TTC549 (cell line): ENCODE results near the gene FAM118B.
"Not testable (repeated sequence)": the region's sequence is repeated elsewhere in the genome, so short reads cannot be mapped to it uniquely, and the experiment has no call there.

Experiments used
- FAIRE-seq: peaks from 2 replicates; lab custom pipeline; 2012; peaks lifted over from hg19 to GRCh38; lab: Jason Lieb, UNC

The FAM118B gene

DNA sequence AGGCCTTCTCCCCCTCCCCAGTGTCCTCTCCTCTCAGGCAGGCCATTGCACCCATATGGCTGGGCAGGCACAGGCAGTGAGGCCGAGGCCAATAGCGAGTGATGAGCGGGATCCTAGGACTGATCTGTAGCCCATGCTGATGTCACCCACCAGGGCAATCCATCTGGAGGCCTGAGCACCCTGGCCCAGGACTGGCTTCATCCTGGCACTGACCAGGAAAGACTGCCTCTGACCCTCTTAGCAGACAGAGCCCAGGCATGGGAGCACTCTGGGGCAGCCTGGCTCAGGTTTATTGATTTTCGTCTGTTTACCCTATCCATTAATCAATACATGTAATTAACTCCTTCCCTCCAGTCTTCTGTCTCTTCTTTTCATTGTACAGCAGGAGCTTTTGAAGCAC lies 66.2 kb downstream of the FAM118B start:
- FAIRE-seq, result no peak

- no peak for FAIRE-seq
Observed at GRCh38 chr11:126279191-126279590, 67.6 kb downstream of the FAM118B start.

DNA sequence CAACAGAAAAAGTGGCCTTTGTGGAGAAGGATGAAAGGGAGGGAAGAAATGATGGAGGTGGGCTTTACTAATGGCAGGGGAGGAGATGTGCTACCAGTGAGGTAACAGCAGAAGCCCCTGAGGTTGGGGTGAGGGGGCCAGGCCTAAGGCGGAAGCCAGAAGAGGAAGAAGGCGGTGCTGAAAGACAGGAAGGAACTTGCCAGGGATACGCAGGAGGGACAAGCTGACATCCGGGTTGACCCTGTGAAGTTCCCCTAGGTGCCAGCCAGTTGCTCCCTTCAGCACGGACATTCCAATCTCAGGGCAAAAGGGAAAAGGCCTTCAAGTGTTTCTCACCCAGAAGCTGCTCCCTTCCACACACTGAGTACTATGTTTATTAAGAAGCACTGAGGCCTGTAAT lies 69.0 kb downstream of the FAM118B start:
- FAIRE-seq, result no peak

- no peak for FAIRE-seq
Observed at GRCh38 chr11:126281245-126281644, 69.7 kb downstream of the FAM118B start.

DNA sequence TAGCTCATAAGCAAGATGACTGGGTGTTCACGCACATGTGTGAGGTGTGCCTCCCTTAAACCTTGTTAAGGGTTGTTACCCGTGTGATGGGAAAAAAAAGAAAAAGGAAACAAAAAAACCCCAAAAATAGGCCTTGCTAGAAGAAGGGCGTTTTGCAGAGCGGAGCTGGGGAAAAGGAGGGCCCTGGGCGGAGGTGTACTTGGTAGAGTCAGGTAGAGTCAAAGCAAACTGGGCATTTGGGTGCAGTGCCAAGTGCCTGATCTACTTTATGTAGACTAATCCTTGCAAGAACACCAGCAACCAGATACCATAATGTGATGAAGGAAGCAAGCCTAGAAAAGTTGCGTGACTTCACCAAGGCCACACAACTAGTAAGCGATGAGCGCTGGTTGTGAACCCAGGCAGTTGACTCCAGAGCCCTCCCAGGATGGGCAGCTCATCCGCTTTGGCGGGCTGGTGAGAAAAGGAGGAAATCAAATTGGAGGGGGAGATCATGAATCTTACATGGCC lies 70.1 kb downstream of the FAM118B start:
- no peak for FAIRE-seq

DNA sequence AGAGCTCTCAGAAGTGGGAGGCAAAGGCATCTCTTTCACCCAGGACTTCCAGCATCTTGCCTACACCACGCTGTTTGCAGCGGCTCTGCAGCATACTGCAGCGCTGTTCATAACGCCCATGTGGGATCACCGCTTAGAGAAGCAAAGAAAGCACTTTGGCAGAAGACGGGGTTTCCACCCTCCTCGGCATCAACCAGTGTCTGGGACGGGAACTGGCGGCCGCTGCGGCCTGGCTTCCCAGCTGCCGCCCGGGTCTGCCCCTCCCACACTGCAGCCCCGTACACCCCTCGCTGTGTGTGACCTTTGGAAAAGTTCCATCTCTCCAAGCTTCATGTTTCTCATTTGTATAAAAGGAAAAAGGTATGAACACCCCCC lies 70.8 kb downstream of the FAM118B start:
- no peak for FAIRE-seq

- no peak for FAIRE-seq
Observed at GRCh38 chr11:126282736-126283591, 71.4 kb downstream of the FAM118B start, which contains the start of gene TIRAP. Gene TIRAP, plus strand, starts transcription at chr11:126283093. Its CDS starts 7,802 bp downstream, at chr11:126290895.

DNA sequence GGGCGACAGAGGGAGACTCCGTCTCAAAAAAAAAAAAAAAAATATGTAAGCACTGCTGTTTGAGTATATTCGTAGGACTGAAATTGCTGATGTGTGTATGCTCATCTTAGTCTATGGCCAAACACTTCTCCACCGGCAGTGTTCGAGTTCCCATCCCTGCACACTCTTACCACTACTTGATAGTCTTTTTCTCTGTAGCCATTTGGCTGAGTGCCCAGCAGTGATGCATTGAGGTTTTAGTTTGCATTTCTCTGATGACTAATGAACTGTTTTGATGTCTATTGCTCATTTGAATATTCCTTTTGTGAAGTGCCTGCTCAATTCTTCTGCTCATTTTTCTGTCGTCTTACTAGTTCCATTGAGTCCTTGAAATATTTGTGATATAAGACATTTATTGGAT lies 73.2 kb downstream of the FAM118B start:
- no peak for FAIRE-seq

- no peak for FAIRE-seq
Observed at GRCh38 chr11:126288237-126288636, 76.7 kb downstream of the FAM118B start.

- FAIRE-seq, result no peak
Observed at GRCh38 chr11:126290887-126291286, 79.3 kb downstream of the FAM118B start.

DNA sequence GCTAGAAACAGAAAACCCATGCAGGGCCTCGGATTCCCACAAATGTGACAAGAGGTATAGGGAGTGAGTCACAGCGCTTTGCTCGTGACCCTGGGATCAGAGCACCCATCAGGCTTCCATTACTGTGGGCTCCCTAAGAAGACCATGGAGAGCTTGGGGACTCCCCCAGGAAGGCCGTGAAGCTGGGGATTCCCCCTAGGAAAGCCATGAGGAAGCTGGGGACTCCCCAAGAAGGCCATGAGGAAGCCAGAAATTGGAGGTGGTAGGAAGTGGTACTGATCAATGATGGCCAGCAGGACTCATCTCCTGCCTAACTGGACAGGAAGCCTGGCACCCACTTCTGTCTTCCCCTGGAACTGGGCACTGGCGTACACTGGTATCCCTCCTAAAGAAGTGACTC lies 82.1 kb downstream of the FAM118B start:
- no peak for FAIRE-seq

GRCh38 chr11:126297004-126297403 lies 85.4 kb downstream of the FAM118B start:
- no peak for FAIRE-seq

DNA sequence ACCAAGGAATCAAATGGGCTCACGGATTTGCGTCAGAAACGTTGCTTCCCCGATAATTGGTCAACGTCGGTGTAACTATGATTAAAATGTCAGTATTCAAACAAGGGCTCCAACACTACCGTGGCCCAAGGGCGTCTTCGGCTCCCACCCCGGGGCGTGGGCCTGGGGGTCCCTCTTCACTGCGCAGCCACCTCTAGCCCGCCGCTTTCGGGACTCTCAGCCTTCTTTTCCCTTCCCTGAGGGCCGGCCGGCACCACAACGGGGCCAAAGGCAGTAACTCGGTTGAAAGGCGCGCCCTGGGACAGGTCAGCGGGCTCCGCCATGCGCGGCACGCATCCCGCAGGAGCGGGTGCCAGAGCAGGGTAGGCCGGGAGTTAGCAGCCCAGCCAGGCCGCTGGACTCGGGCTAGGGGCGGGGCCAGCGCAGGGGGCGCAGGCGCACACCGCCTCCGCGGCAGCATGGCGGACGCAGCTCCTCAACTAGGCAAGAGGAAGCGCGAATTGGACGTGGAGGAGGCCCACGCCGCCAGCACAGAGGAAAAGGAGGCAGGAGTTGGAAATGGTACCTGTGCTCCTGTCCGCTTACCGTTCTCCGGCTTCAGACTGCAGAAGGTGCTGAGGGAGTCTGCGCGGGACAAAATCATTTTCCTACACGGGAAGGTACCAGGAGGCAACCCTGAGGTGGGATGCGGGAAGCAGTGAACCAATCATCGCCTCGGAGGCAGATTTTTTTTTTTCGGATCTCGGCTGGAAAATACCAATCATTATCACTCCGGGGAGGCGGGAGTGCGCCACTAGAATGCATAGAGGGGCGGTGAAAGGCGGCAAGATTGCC lies 92.3 kb downstream of the FAM118B start, which contains the start of gene DCPS:
DCPS (plus strand) TSS at position 438 of the 834 bp plus-strand sequence; CDS start at position 459, 21 bp downstream.
- FAIRE-seq, result no peak

DNA sequence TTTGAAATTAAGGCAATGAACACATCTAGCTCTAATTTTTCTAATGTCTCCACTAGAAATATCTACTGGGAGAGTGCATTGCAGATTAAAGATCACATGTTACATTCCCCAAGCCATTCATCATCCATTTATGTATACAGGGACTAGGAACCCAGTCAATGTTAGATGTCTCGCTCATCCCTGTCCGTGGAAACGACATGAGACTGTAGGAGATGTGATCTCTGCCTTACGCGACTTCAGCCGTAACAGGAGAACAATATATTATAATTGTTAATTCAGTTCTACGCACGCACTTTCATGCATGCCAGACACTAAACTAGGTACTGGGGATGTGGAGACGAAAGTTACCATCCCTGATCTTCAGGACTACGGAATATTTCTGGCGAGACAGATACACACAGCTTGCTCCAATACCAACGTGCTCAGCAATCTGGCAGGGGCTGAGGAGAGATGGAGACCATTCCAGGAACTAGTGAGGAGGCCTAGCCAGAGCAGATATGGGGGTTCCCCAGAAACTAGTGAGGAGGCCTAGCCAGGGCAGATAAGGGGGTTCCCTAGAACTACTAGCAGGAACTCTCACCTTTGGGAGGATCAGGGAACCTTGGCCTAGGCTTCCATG lies 93.0 kb downstream of the FAM118B start:
- FAIRE-seq, result no peak

- no peak for FAIRE-seq
Observed at GRCh38 chr11:126305699-126306098, 94.1 kb downstream of the FAM118B start.

- FAIRE-seq, result no peak
Observed at GRCh38 chr11:126307706-126308105, 96.1 kb downstream of the FAM118B start.

DNA sequence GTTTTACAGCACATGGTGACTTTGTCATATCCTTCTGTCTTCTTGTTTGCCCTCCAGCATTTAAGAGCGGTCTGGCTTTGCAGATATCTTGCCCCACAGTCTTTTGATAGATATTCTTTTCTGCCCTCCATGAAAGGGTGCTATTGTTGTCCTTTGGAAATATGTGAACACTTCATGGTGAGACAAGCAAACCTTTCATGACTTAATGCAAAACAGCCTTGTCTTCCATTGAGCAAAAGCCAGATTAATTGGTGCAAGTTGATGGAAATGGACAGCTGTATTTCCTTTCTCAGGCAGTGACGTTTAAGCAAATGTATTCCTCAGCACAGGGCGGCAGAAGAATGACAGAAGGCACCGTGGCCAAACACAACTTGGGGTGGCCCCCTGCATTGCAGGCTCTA lies 96.7 kb downstream of the FAM118B start:
- no peak for FAIRE-seq

GRCh38 chr11:126308771-126309170 lies 97.2 kb downstream of the FAM118B start:
- not testable (repeated sequence) for FAIRE-seq

- no peak for FAIRE-seq
Observed at GRCh38 chr11:126310200-126310991, 98.8 kb downstream of the FAM118B start.

DNA sequence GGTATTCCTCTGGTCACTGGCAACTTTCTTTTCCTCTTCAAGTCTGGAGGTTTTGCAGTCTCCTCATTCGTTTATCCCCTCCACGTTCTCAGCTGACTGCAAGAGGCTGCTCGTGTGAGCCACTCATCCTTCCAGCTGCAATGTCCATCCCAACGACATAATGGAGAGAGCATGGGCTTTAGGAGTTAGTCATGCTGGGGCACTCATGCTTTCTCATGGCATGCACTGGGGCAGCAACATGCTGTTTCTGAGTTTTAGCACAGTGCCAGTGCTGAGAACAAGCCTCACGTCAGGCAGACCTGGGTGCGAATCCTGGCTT lies 99.4 kb downstream of the FAM118B start:
- FAIRE-seq, result no peak

DNA sequence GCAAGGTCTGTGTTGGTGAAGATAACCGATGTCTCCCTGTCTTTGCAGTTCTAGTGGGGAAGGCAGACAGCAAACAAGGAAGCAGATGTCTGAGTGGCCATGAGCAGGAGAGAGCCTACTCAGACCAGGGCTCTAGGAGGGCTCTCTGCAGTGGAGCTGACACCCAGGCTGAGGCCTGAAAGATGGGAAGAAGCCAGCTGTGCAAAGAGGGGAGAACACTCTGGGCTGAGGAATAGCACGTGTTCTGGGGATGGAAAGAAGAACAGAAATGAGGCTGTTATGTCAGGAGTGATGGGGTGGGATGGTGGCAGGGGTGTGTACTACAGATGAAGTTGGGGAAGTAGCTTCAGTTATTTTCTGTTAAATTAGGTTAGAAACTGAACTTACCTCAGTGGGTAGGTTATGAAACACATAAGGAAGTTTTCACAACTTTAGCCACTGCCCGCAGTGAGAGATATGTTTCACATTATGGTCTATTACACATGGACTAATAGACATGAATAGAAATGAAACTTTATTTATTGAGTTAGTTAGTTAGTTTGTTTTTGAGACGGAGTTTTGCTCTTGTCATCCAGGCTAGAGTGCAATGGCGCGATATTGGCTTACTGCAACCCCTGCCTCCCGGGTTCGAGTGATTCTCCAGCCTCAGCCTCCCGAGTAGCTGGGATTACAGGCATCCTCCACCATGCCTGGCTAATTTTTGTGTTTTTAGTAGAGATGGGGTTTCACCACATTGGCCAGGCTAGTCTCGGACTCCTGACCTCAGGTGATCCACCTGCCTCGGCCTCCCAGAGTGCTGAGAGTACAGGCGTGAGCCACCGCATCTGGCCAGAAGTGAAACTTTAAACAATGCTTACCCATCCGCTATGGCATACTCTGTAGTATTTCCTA lies 100.1 kb downstream of the FAM118B start:
- no peak for FAIRE-seq
